ENCODE results near the gene UST.

UST gene

GRCh38 chr6:148883270-148883669, 136.4 kb downstream of the UST start:
- POLR2A ChIA-PET: no interaction called here
- CTCF ChIA-PET: no interaction called here
- DNase-seq (ENCODE audit: extremely low spot score): no peak
- TF ChIP-seq SP1 (IDR thresholded peaks at IDR 0.05): no peak
- no peak for TF ChIP-seq ELF4 (IDR thresholded peaks at IDR 0.05)
- TF ChIP-seq FOXK2 (IDR thresholded peaks at IDR 0.05): no peak
- no peak for TF ChIP-seq L3MBTL2 (conservative IDR thresholded peaks at IDR 0.05)
- TF ChIP-seq FOXM1 (IDR thresholded peaks at IDR 0.05; ENCODE audit: borderline replicate concordance): no peak
- no peak for TF ChIP-seq FOXA1 (IDR thresholded peaks at IDR 0.05)
- TF ChIP-seq SUZ12 (IDR thresholded peaks at IDR 0.05): no peak
- TF ChIP-seq NFRKB (IDR thresholded peaks at IDR 0.05): no peak
- no peak for TF ChIP-seq PKNOX1 (IDR thresholded peaks at IDR 0.05)
- no peak for TF ChIP-seq ZNF384 (IDR thresholded peaks at IDR 0.05)
- TF ChIP-seq HDGF (IDR thresholded peaks at IDR 0.05; ENCODE audit: borderline replicate concordance): no peak
- no peak for TF ChIP-seq TARDBP (IDR thresholded peaks at IDR 0.05)
- no peak for TF ChIP-seq ARNT (IDR thresholded peaks at IDR 0.05)
- TF ChIP-seq BHLHE40 (IDR thresholded peaks at IDR 0.05; ENCODE audit: borderline replicate concordance): no peak
- TF ChIP-seq CTBP1 (IDR thresholded peaks at IDR 0.05; ENCODE audit: borderline replicate concordance): no peak
- no peak for TF ChIP-seq LEF1 (IDR thresholded peaks at IDR 0.05; ENCODE audit: borderline replicate concordance)

- POLR2A ChIA-PET: no interaction called here
- CTCF ChIA-PET: no interaction called here
- TF ChIP-seq FOXA1 (IDR thresholded peaks at IDR 0.05) (no peak), SP1 (IDR thresholded peaks at IDR 0.05) (no peak), FOXM1 (IDR thresholded peaks at IDR 0.05; ENCODE audit: borderline replicate concordance) (no peak), LEF1 (IDR thresholded peaks at IDR 0.05; ENCODE audit: borderline replicate concordance) (no peak), L3MBTL2 (conservative IDR thresholded peaks at IDR 0.05) (no peak), ELF4 (IDR thresholded peaks at IDR 0.05) (no peak)
- DNase-seq (ENCODE audit: extremely low spot score): no peak
Measured at GRCh38 chr6:148884461-148884860, 137.6 kb downstream of the UST start.

GRCh38 chr6:148885136-148885865, 138.5 kb downstream of the UST start:
- DNase-seq (ENCODE audit: extremely low spot score): no peak
- ChIA-PET POLR2A (no interaction called here), CTCF (no interaction called here)
- peak; percentile 63 for TF ChIP-seq PKNOX1 (IDR thresholded peaks at IDR 0.05)
- no peak for TF ChIP-seq NFRKB (IDR thresholded peaks at IDR 0.05)

GRCh38 chr6:148885925-148886845, 139.4 kb downstream of the UST start:
- TF ChIP-seq ELF4 (IDR thresholded peaks at IDR 0.05) (no peak), BHLHE40 (IDR thresholded peaks at IDR 0.05; ENCODE audit: borderline replicate concordance) (no peak), SP1 (IDR thresholded peaks at IDR 0.05) (no peak), ZNF384 (IDR thresholded peaks at IDR 0.05) (no peak), SUZ12 (IDR thresholded peaks at IDR 0.05) (no peak), TARDBP (IDR thresholded peaks at IDR 0.05) (no peak), L3MBTL2 (conservative IDR thresholded peaks at IDR 0.05) (no peak), PKNOX1 (IDR thresholded peaks at IDR 0.05) (no peak), CTBP1 (IDR thresholded peaks at IDR 0.05; ENCODE audit: borderline replicate concordance) (no peak), NFRKB (IDR thresholded peaks at IDR 0.05) (no peak), ARNT (IDR thresholded peaks at IDR 0.05) (no peak), FOXA1 (IDR thresholded peaks at IDR 0.05) (no peak)
- POLR2A ChIA-PET: no interaction called here
- DNase-seq (ENCODE audit: extremely low spot score): no peak
- CTCF ChIA-PET: no interaction called here

- CTCF ChIA-PET: no interaction called here
- TF ChIP-seq ZNF384 (IDR thresholded peaks at IDR 0.05) (no peak), PKNOX1 (IDR thresholded peaks at IDR 0.05) (no peak), ELF4 (IDR thresholded peaks at IDR 0.05) (no peak), BHLHE40 (IDR thresholded peaks at IDR 0.05; ENCODE audit: borderline replicate concordance) (no peak), L3MBTL2 (conservative IDR thresholded peaks at IDR 0.05) (no peak)
Measured at GRCh38 chr6:148887181-148887580, 140.4 kb downstream of the UST start.

GRCh38 chr6:148888856-148889255, 142.0 kb downstream of the UST start:
- ChIA-PET CTCF (interaction anchor here (0.9 kb wide), 1 partner anchor 131 kb away, joined by 4 read pairs; no protein-coding TSS in a partner anchor), POLR2A (no interaction called here)
- no peak for DNase-seq (ENCODE audit: extremely low spot score)
- TF ChIP-seq PKNOX1 (IDR thresholded peaks at IDR 0.05) (no peak), HDGF (IDR thresholded peaks at IDR 0.05; ENCODE audit: borderline replicate concordance) (no peak), FOXA1 (IDR thresholded peaks at IDR 0.05) (no peak), SUZ12 (IDR thresholded peaks at IDR 0.05) (no peak), CTBP1 (IDR thresholded peaks at IDR 0.05; ENCODE audit: borderline replicate concordance) (no peak), FOXK2 (IDR thresholded peaks at IDR 0.05) (no peak), L3MBTL2 (conservative IDR thresholded peaks at IDR 0.05) (no peak), ELF4 (IDR thresholded peaks at IDR 0.05) (no peak)

More at GRCh38 chr6:148887181-148887580, 140.4 kb downstream of the UST start:
- POLR2A ChIA-PET: no interaction called here
- no peak for DNase-seq (ENCODE audit: extremely low spot score)
